Muscle of leg (tissue), 11 donors: Measurements from ENCODE around the gene B3GNT7. TPM values are rescaled to one million over a fixed set of nuclear protein-coding genes. Genes with fewer than 3 reads are reported as not detected.

ENCODE experiments used
- DNase-seq: peaks from one replicate; pipeline ENCODE4 v3.0.0; 2013
- H3K27ac ChIP-seq: one replicate; pipeline ENCODE4 v1.5.1; 2013; ENCODE audit warnings: mild to moderate bottlenecking, low read length, control low read depth
- H3K27me3 ChIP-seq: one replicate; pipeline ENCODE4 v1.6.1; 2013; ENCODE audit warnings: low read length; ENCODE audit not compliant: control insufficient read depth, insufficient read depth
- H3K36me3 ChIP-seq: one replicate; pipeline ENCODE4 v1.6.1; 2013; ENCODE audit warnings: low read length; ENCODE audit not compliant: control insufficient read depth, insufficient read depth
- H3K4me1 ChIP-seq: one replicate; pipeline ENCODE4 v1.6.1; 2013; ENCODE audit warnings: low read length; ENCODE audit not compliant: control insufficient read depth, insufficient read depth
- H3K4me3 ChIP-seq: one replicate; pipeline ENCODE4 v1.5.1; 2013; ENCODE audit warnings: low read length, control low read depth
- H3K9me3 ChIP-seq: replicated peaks from 2 replicates; pipeline ENCODE4 v1.6.1; 2013; ENCODE audit warnings: low read depth, low read length; ENCODE audit not compliant: control insufficient read depth
- WGBS: methylation state at CpG from one replicate; pipeline ENCODE4 v1.1.5; 2013; ENCODE audit warnings: missing lambda C conversion rate; ENCODE audit not compliant: insufficient coverage; 5-methylcytosine and 5-hydroxymethylcytosine counted together
- polyA plus RNA-seq, 8 donors: library from polyadenylated mRNA; unstranded; fragments of 120-200 nt; gene quantifications; one replicate each; pipeline versions ENCODE4 v1.2.1 to v1.2.3, GENCODE V29; 2013; ENCODE audit warnings: inconsistent platforms in 1 of 8, low replicate concordance in 1 of 8; ENCODE audit not compliant: insufficient read length in 8 of 8, insufficient read depth in 1 of 8
- total RNA-seq: library from RNA; stranded (reverse); fragments of 120-200 nt; gene quantifications from one replicate; pipeline ENCODE4 v1.2.4, GENCODE V29; 2013

B3GNT7 gene
- total and polyA plus RNA-seq, 9 donors, result 0.44 to 2.1 (median 0.65) TPM

GRCh38 chr2:231364961-231365810 is 30.3 kb upstream of the B3GNT7 start:
- peaks cover 7% of the 10 kb centered on the region for H3K4me1 ChIP-seq

GRCh38 chr2:231367178-231367577 is 28.3 kb upstream of the B3GNT7 start:
- Histone ChIP-seq H3K9me3 (no peaks in the 10 kb centered on the region), H3K27me3 (no peaks in the 10 kb centered on the region), H3K27ac (no peak overlapping the region), H3K4me1 (peaks cover 22% of the 10 kb centered on the region), H3K36me3 (peaks cover 6% of the 10 kb centered on the region), H3K4me3 (no peak overlapping the region)
- no peak for DNase-seq
- WGBS, result 74% methylated on average over 5 of the region's 8 CpGs

More at GRCh38 chr2:231364961-231365810, 30.3 kb upstream of the B3GNT7 start:
- Histone ChIP-seq H3K9me3 (no peaks in the 10 kb centered on the region), H3K36me3 (peaks cover 10% of the 10 kb centered on the region), H3K27me3 (no peaks in the 10 kb centered on the region), H3K27ac (no peak overlapping the region), H3K4me3 (no peak overlapping the region)
- WGBS, result 48% methylated on average over 22 of the region's 22 CpGs
- peak; percentile 55 for DNase-seq

- no peaks in the 10 kb centered on the region for H3K27me3 ChIP-seq
- 65% methylated on average over 21 of the region's 23 CpGs for WGBS
- no peak overlapping the region for H3K4me3 ChIP-seq
- no peak for DNase-seq
- peaks cover 22% of the 10 kb centered on the region for H3K4me1 ChIP-seq
- no peaks in the 10 kb centered on the region for H3K9me3 ChIP-seq
- H3K27ac ChIP-seq, result no peak overlapping the region
- H3K36me3 ChIP-seq, result peaks cover 6% of the 10 kb centered on the region
Measured at GRCh38 chr2:231369580-231370428, 25.7 kb upstream of the B3GNT7 start.

GRCh38 chr2:231370429-231370748 is 25.1 kb upstream of the B3GNT7 start:
- Histone ChIP-seq H3K4me3 (no peak overlapping the region), H3K27ac (no peak overlapping the region), H3K36me3 (peaks cover 6% of the 10 kb centered on the region), H3K27me3 (peaks cover under 1% of the 10 kb centered on the region), H3K9me3 (no peaks in the 10 kb centered on the region), H3K4me1 (peaks cover 19% of the 10 kb centered on the region)
- WGBS, result 66% methylated on average over 6 of the region's 6 CpGs
- no peak for DNase-seq

GRCh38 chr2:231370749-231371429 is 24.6 kb upstream of the B3GNT7 start:
- Histone ChIP-seq H3K27me3 (peaks cover 3% of the 10 kb centered on the region), H3K36me3 (peaks cover 6% of the 10 kb centered on the region), H3K4me3 (no peak overlapping the region), H3K4me1 (peaks cover 19% of the 10 kb centered on the region), H3K27ac (peak overlapping the region; percentile 7), H3K9me3 (no peaks in the 10 kb centered on the region)
- WGBS, result 65% methylated on average over 14 of the region's 21 CpGs
- no peak for DNase-seq

GRCh38 chr2:231371430-231372054 is 24.0 kb upstream of the B3GNT7 start:
- peaks cover 6% of the 10 kb centered on the region for H3K36me3 ChIP-seq
- H3K9me3 ChIP-seq, result no peaks in the 10 kb centered on the region
- WGBS, result 93% methylated on average over 3 of the region's 13 CpGs
- H3K4me3 ChIP-seq, result no peak overlapping the region
- H3K4me1 ChIP-seq, result peaks cover 19% of the 10 kb centered on the region
- peaks cover 3% of the 10 kb centered on the region for H3K27me3 ChIP-seq
- H3K27ac ChIP-seq, result peak overlapping the region; percentile 7
- DNase-seq, result peak; percentile 37

- peaks cover 6% of the 10 kb centered on the region for H3K36me3 ChIP-seq
- H3K9me3 ChIP-seq, result no peaks in the 10 kb centered on the region
- no peak for DNase-seq
- H3K27ac ChIP-seq, result no peak overlapping the region
- WGBS, result 70% methylated on average over 3 of the region's 7 CpGs
- peaks cover 10% of the 10 kb centered on the region for H3K27me3 ChIP-seq
- no peak overlapping the region for H3K4me3 ChIP-seq
- H3K4me1 ChIP-seq, result peaks cover 19% of the 10 kb centered on the region
Measured at GRCh38 chr2:231372326-231372725, 23.2 kb upstream of the B3GNT7 start.

- Histone ChIP-seq H3K27me3 (peaks cover 10% of the 10 kb centered on the region), H3K9me3 (no peaks in the 10 kb centered on the region), H3K4me1 (peaks cover 20% of the 10 kb centered on the region), H3K4me3 (no peak overlapping the region), H3K36me3 (peaks cover 6% of the 10 kb centered on the region), H3K27ac (no peak overlapping the region)
- WGBS, result no CpG with 5 or more reads among the region's 8 CpGs
- no peak for DNase-seq
Measured at GRCh38 chr2:231373184-231373583, 22.3 kb upstream of the B3GNT7 start.

- Histone ChIP-seq H3K4me3 (no peak overlapping the region), H3K9me3 (no peaks in the 10 kb centered on the region), H3K27ac (no peak overlapping the region), H3K36me3 (peaks cover 6% of the 10 kb centered on the region), H3K4me1 (peaks cover 24% of the 10 kb centered on the region), H3K27me3 (peaks cover 10% of the 10 kb centered on the region)
- 100% methylated on average over 3 of the region's 9 CpGs for WGBS
- DNase-seq, result no peak
Measured at GRCh38 chr2:231373786-231374349, 21.6 kb upstream of the B3GNT7 start.
